Measurements from ENCODE around the gene BPNT1.

GRCh38 chr1:220056374-220056773 is 33.2 kb downstream of the BPNT1 start:
- TF ChIP-seq CTCF (conservative IDR thresholded peaks at IDR 0.05; ENCODE audit: low read depth, low read length) = no peak
- no peak for TF ChIP-seq EZH2 (IDR thresholded peaks at IDR 0.05; ENCODE audit: low read length, unreplicated experiment)
